Endothelial cell of coronary artery (primary cell): ENCODE data around the gene MET. TPM values are rescaled to one million over a fixed set of nuclear protein-coding genes. Genes with fewer than 3 reads are reported as not detected.

Experiments
- total RNA-seq: library from RNA; depleted of rRNA; stranded (reverse); fragments of >200 nt; gene quantifications from 2 replicates; pipeline ENCODE4 v1.2.3, GENCODE V29; 2014

The MET gene
- 61.1 and 63.3 TPM in 2 replicates for total RNA-seq

DNA sequence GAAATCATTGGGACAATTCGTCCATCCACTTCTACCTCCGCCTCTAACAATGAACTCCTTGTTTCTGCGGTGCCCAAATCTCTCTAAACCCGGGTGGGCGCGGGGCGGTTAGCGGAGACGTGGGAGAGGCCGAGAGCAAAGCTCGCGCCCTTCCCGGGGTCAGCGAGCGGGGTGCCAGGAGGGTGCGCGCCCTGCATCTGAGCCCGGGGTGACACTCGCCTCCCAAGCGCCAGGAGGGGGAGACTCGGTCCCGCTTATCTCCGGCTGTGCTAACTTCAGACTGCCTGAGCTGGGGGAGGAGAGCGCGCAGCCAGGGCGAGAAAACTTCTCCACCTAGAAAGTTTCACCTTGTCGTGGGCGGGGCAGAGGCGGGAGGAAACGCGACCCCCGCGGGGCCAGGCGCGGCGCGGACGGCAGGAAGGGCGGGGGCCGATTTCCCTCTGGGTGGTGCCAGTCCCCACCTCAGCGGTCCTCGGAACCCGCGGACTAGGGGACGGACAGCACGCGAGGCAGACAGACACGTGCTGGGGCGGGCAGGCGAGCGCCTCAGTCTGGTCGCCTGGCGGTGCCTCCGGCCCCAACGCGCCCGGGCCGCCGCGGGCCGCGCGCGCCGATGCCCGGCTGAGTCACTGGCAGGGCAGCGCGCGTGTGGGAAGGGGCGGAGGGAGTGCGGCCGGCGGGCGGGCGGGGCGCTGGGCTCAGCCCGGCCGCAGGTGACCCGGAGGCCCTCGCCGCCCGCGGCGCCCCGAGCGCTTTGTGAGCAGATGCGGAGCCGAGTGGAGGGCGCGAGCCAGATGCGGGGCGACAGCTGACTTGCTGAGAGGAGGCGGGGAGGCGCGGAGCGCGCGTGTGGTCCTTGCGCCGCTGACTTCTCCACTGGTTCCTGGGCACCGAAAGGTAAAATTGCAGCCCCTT is at the start of gene MET:
TSS of gene MET (plus strand) at position 516 of the 915 bp plus-strand sequence. CDS start 26,889 bp downstream, outside the sequence.

Other genes with a start within 250 kb of the MET start
- gene CAV2, start 172.5 kb upstream of the MET start, total RNA-seq, result 149 and 215 TPM in 2 replicates
- gene CAV1, start 147.2 kb upstream of the MET start, total RNA-seq, result 1,559 and 1,629 TPM in 2 replicates
- 199 and 239 TPM in 2 replicates for gene CAPZA2, start 190.4 kb downstream of the MET start, total RNA-seq